Measurements from ENCODE around the gene SPTBN1.

DNA sequence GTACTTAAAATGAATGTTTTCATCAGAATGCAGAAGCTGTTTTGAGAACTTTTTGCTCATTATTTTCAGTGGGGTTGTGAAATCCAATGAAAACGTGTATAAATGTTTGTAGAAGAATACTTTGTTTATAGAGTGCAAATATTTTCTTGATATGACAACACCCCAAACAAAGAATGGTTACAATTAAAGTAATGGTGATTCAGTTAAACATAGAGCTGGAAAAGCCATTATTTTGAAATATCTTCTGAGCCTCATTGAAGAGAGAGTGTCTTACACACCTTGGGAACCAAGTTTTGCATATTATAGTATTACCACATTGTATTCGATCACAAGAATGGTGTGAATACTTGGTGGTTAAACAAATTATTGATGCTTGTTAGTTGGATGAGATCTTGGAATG lies 48.7 kb downstream of the SPTBN1 start:
- TF ChIP-seq CTCF (conservative IDR thresholded peaks at IDR 0.05; ENCODE audit: low read length) (no peak), EZH2phosphoT487 (IDR thresholded peaks at IDR 0.05; ENCODE audit: borderline replicate concordance, low read depth, low read length) (no peak)

All from OCI-LY7 (cell line).